Body of pancreas (tissue), 4 donors: Measurements from ENCODE around the gene ULK1. TPM values are rescaled to one million over a fixed set of nuclear protein-coding genes. Genes with fewer than 3 reads are reported as not detected.
"Not testable (repeated sequence)": the region's sequence is repeated elsewhere in the genome, so short reads cannot be mapped to it uniquely, and the experiment has no call there.

ENCODE experiments used
- ATAC-seq: fragments of 150-250 bp; one replicate; pipeline ENCODE4 v1.9.1; 2016
- DNase-seq, 4 donors: peaks; one replicate each; pipeline ENCODE4 v3.0.0-alpha.2; 2019
- H3K27ac ChIP-seq, 4 donors: fragments of 200-600 bp; sonication (generic); 1 replicate in 3 of 4; 2 replicates in 1 of 4; pipeline versions ENCODE4 v1.5.1 to v1.6.1; 2016 to 2019; ENCODE audit warnings: mild to moderate bottlenecking in 1 of 4, mixed read lengths in 1 of 4, moderate library complexity in 1 of 4
- H3K27me3 ChIP-seq, 2 donors: fragments of 200-600 bp; sonication (generic); one replicate each; pipeline ENCODE4 v1.6.0; 2016; ENCODE audit warnings: mild to moderate bottlenecking in 1 of 2
- H3K36me3 ChIP-seq, 2 donors: fragments of 200-600 bp; sonication (generic); replicated peaks in 1 of 2; 2 replicates each; pipeline ENCODE4 v1.5.1; 2016; ENCODE audit warnings: low read depth in 2 of 2; ENCODE audit not compliant: insufficient read depth in 1 of 2
- H3K4me1 ChIP-seq: fragments of 200-600 bp; sonication (generic); one replicate; pipeline ENCODE4 v1.6.0; 2016
- H3K4me3 ChIP-seq, 2 donors: fragments of 200-600 bp; sonication (generic); 1 replicate in 1 of 2; 2 replicates in 1 of 2; pipeline ENCODE4 v1.5.1; 2016 to 2019
- H3K9me3 ChIP-seq, 3 donors: fragments of 200-600 bp; sonication (generic); 1 replicate in 2 of 3; 2 replicates in 1 of 3; pipeline ENCODE4 v1.5.1; 2016
- CTCF ChIP-seq, 7 experiments: fragments of 450-650 bp in 4 of 7; fragments of 200-600 bp in 3 of 7; sonication (generic) in 3 of 7; IDR thresholded peaks; one replicate each; pipeline ENCODE4 v1.5.1; 2016 to 2019; ENCODE audit warnings: antibody characterized with exemption in 7 of 7
- POLR2A ChIP-seq, 3 donors: fragments of 450-650 bp; IDR thresholded peaks; one replicate each; pipeline ENCODE4 v1.6.1; 2016; ENCODE audit warnings: antibody characterized with exemption in 3 of 3, mild to moderate bottlenecking in 2 of 3
- WGBS, 2 donors: methylation state at CpG; one replicate each; pipeline ENCODE4 v1.1.5; 2017; 5-methylcytosine and 5-hydroxymethylcytosine counted together
- intact Hi-C: fragments of 100-400 bp; cut with DNase I; formaldehyde crosslinking; loops from one replicate; pipeline ENCODE4 v1.15.1; 2023
- total RNA-seq, 2 donors: library from RNA; depleted of rRNA; stranded (reverse); fragments of >200 nt; gene quantifications; one replicate each; pipeline ENCODE4 v1.1.0, GENCODE V29; 2016

The ULK1 gene
- total RNA-seq, 2 donors from 2014 or later, result 29.1 to 59.3 TPM

- Histone ChIP-seq H3K27ac (no peak overlapping the region), H3K9me3 (no peaks in the 10 kb centered on the region), H3K27me3 (no peaks in the 10 kb centered on the region), H3K36me3 (no peaks in the 10 kb centered on the region), H3K4me3 (no peak overlapping the region), H3K4me1 (no peaks in the 10 kb centered on the region)
- TF ChIP-seq POLR2A (IDR thresholded peaks at IDR 0.05), result no peak
- no peak for TF ChIP-seq CTCF (IDR thresholded peaks at IDR 0.05)
- intact Hi-C loops, result no loop called here
- no peak for ATAC-seq
- WGBS, 2 donors, result 79 to 83% methylated on average over 16 of the region's 16 CpGs
- DNase-seq, result no peak
Observed at GRCh38 chr12:131882804-131883520, 11.5 kb upstream of the ULK1 start.

GRCh38 chr12:131883521-131883900 lies 10.9 kb upstream of the ULK1 start:
- no peak for ATAC-seq
- no peak for DNase-seq
- H3K4me1 ChIP-seq, result no peaks in the 10 kb centered on the region
- intact Hi-C loops, result no loop called here
- H3K36me3 ChIP-seq, result no peaks in the 10 kb centered on the region
- TF ChIP-seq POLR2A (IDR thresholded peaks at IDR 0.05) (no peak), CTCF (IDR thresholded peaks at IDR 0.05) (no peak)
- no peaks in the 10 kb centered on the region for H3K27me3 ChIP-seq
- WGBS, 2 donors, result 80 to 93% methylated on average over 4 of the region's 4 CpGs
- no peak overlapping the region for H3K4me3 ChIP-seq
- no peak overlapping the region for H3K27ac ChIP-seq
- H3K9me3 ChIP-seq, result no peaks in the 10 kb centered on the region

- ATAC-seq, intact Hi-C loops, H3K4me3 ChIP-seq, H3K27ac ChIP-seq, H3K36me3 ChIP-seq, H3K9me3 ChIP-seq, H3K27me3 ChIP-seq, H3K4me1 ChIP-seq, DNase-seq: not testable (repeated sequence)
- WGBS, 2 donors, result 88 to 96% methylated on average over 8 of the region's 8 CpGs
Observed at GRCh38 chr12:131885076-131885475, 9.3 kb upstream of the ULK1 start.

GRCh38 chr12:131885543-131886057 lies 8.8 kb upstream of the ULK1 start:
- H3K4me3 ChIP-seq, result no peak overlapping the region
- no peaks in the 10 kb centered on the region for H3K4me1 ChIP-seq
- no peak for ATAC-seq
- intact Hi-C loops, result no loop called here
- TF ChIP-seq POLR2A (IDR thresholded peaks at IDR 0.05) (no peak), CTCF (IDR thresholded peaks at IDR 0.05) (no peak)
- H3K27ac ChIP-seq, result no peak overlapping the region
- DNase-seq, result no peak
- no peaks in the 10 kb centered on the region for H3K36me3 ChIP-seq
- H3K27me3 ChIP-seq, result no peaks in the 10 kb centered on the region
- H3K9me3 ChIP-seq, result no peaks in the 10 kb centered on the region
- 89 to 93% methylated on average over 7 of the region's 7 CpGs for WGBS, 2 donors

GRCh38 chr12:131891722-131892121 lies 2.7 kb upstream of the ULK1 start:
- H3K27me3 ChIP-seq, intact Hi-C loops, H3K4me3 ChIP-seq, DNase-seq, ATAC-seq, H3K36me3 ChIP-seq, H3K27ac ChIP-seq, H3K4me1 ChIP-seq, H3K9me3 ChIP-seq: not testable (repeated sequence)
- 80 to 85% methylated on average over 8 of the region's 8 CpGs for WGBS, 2 donors
